ENCODE results near the gene KCNIP3.

KCNIP3 gene

GRCh38 chr2:95297639-95298395, 670 bp downstream of the KCNIP3 start:
- no peak for DNase-seq

GRCh38 chr2:95298486-95299111, 1.5 kb downstream of the KCNIP3 start:
- no peak for DNase-seq

- DNase-seq, result no peak
Observed at GRCh38 chr2:95299961-95300360, 2.8 kb downstream of the KCNIP3 start.

- DNase-seq, result peak; percentile 14
Observed at GRCh38 chr2:95300450-95300849, 3.3 kb downstream of the KCNIP3 start.

GRCh38 chr2:95301186-95301585, 4.0 kb downstream of the KCNIP3 start:
- no peak for DNase-seq

GRCh38 chr2:95301876-95302641, 4.9 kb downstream of the KCNIP3 start:
- DNase-seq, result peak; percentile 59

GRCh38 chr2:95303191-95303919, 6.2 kb downstream of the KCNIP3 start:
- DNase-seq, result peak; percentile 70

- DNase-seq, result no peak
Observed at GRCh38 chr2:95305380-95306061, 8.4 kb downstream of the KCNIP3 start.

- DNase-seq, result no peak
Observed at GRCh38 chr2:95306336-95306895, 9.3 kb downstream of the KCNIP3 start.

GRCh38 chr2:95307036-95307435, 9.9 kb downstream of the KCNIP3 start:
- DNase-seq, result no peak

- no peak for DNase-seq
Observed at GRCh38 chr2:95307878-95308277, 10.7 kb downstream of the KCNIP3 start.

GRCh38 chr2:95308426-95308990, 11.4 kb downstream of the KCNIP3 start:
- no peak for DNase-seq

GRCh38 chr2:95309599-95309998, 12.5 kb downstream of the KCNIP3 start:
- DNase-seq, result no peak

GRCh38 chr2:95310216-95310615, 13.1 kb downstream of the KCNIP3 start:
- DNase-seq, result no peak

- no peak for DNase-seq
Observed at GRCh38 chr2:95310651-95311050, 13.5 kb downstream of the KCNIP3 start.

GRCh38 chr2:95311815-95312542, 14.8 kb downstream of the KCNIP3 start:
- DNase-seq, result no peak

GRCh38 chr2:95312543-95313201, 15.5 kb downstream of the KCNIP3 start:
- DNase-seq, result no peak

GRCh38 chr2:95313296-95314131, 16.4 kb downstream of the KCNIP3 start:
- no peak for DNase-seq

- no peak for DNase-seq
Observed at GRCh38 chr2:95314598-95314963, 17.4 kb downstream of the KCNIP3 start.
